Astrocyte (in vitro differentiated cells and primary cell): ENCODE measurements around the gene RRBP1. TPM values are rescaled to one million over a fixed set of nuclear protein-coding genes. Genes with fewer than 3 reads are reported as not detected.

ENCODE experiments used
- DNase-seq: peaks from one replicate; pipeline ENCODE4 v3.0.0-alpha.2; 2010; ENCODE audit warnings: low read depth
- FAIRE-seq: peaks from 2 replicates; lab custom pipeline; 2011; peaks lifted over from hg19 to GRCh38; lab: Jason Lieb, UNC
- H2AFZ ChIP-seq: 2 replicates; pipeline ENCODE4 v1.6.0; 2012; ENCODE audit warnings: low read depth, low read length, inconsistent platforms
- H3K27ac ChIP-seq: 2 replicates; pipeline ENCODE4 v1.5.1; 2011; ENCODE audit warnings: low read depth, low read length, inconsistent platforms
- H3K27me3 ChIP-seq: 2 replicates; pipeline ENCODE4 v1.6.0; 2011; ENCODE audit warnings: low read length, inconsistent platforms; ENCODE audit not compliant: insufficient read depth
- H3K36me3 ChIP-seq: 2 replicates; pipeline ENCODE4 v1.5.1; 2011; ENCODE audit warnings: low read length, inconsistent platforms; ENCODE audit not compliant: insufficient read depth
- H3K4me1 ChIP-seq: 2 replicates; pipeline ENCODE4 v1.5.1; 2011; ENCODE audit warnings: low read length, inconsistent platforms; ENCODE audit not compliant: insufficient read depth
- H3K4me2 ChIP-seq: 2 replicates; pipeline ENCODE4 v1.6.0; 2012; ENCODE audit warnings: low read length, inconsistent platforms
- H3K4me3 ChIP-seq: 2 replicates; pipeline ENCODE4 v1.5.1; 2011; ENCODE audit warnings: low read depth, mild to moderate bottlenecking, low read length, inconsistent platforms; ENCODE audit not compliant: insufficient read depth
- H3K79me2 ChIP-seq: 2 replicates; pipeline ENCODE4 v1.6.0; 2012; ENCODE audit warnings: mild to moderate bottlenecking, low read length, inconsistent platforms; ENCODE audit not compliant: insufficient read depth
- H3K9ac ChIP-seq: 2 replicates; pipeline ENCODE4 v1.6.0; 2012; ENCODE audit warnings: mild to moderate bottlenecking, low read length, inconsistent platforms
- H3K9me3 ChIP-seq: 2 replicates; pipeline ENCODE4 v1.5.1; 2012; ENCODE audit warnings: low read depth, mild to moderate bottlenecking, low read length, inconsistent platforms; ENCODE audit not compliant: insufficient read depth
- H4K20me1 ChIP-seq: 2 replicates; pipeline ENCODE4 v1.6.0; 2012; ENCODE audit warnings: low read length, inconsistent platforms; ENCODE audit not compliant: insufficient read depth
- H3K27ac Mint-ChIP-seq: one replicate; pipeline ENCODE4 v1.8.0; 2021; ENCODE audit warnings: mild to moderate bottlenecking, mixed read lengths; ENCODE audit not compliant: unreplicated experiment
- H3K27me3 Mint-ChIP-seq: one replicate; pipeline ENCODE4 v1.8.0; 2021; ENCODE audit warnings: low read depth, mixed read lengths; ENCODE audit not compliant: unreplicated experiment
- H3K36me3 Mint-ChIP-seq: one replicate; pipeline ENCODE4 v1.8.0; 2021; ENCODE audit warnings: low read depth, mixed read lengths; ENCODE audit not compliant: unreplicated experiment
- H3K4me1 Mint-ChIP-seq: one replicate; pipeline ENCODE4 v1.8.0; 2021; ENCODE audit warnings: low read depth, mixed read lengths; ENCODE audit not compliant: unreplicated experiment
- H3K4me3 Mint-ChIP-seq: one replicate; pipeline ENCODE4 v1.8.0; 2021; ENCODE audit warnings: mild to moderate bottlenecking, moderate library complexity, mixed read lengths; ENCODE audit not compliant: unreplicated experiment
- H3K9me3 Mint-ChIP-seq: one replicate; pipeline ENCODE4 v1.8.0; 2021; ENCODE audit warnings: mild to moderate bottlenecking, mixed read lengths; ENCODE audit not compliant: unreplicated experiment
- EZH2 ChIP-seq: IDR thresholded peaks from 2 replicates; pipeline ENCODE4 v1.6.1; 2012; ENCODE audit warnings: mild to moderate bottlenecking, low read length, inconsistent platforms; ENCODE audit not compliant: insufficient read depth
- total RNA-seq: library from RNA; stranded (reverse); gene quantifications from 2 replicates; pipeline ENCODE4 v1.2.1, GENCODE V29; 2021
- TF ChIP-seq, protein P1 (sequence below): IDR thresholded peaks from 2 replicates; pipeline ENCODE4 v1.5.1; 2011; ENCODE audit warnings: low read depth, mild to moderate bottlenecking, inconsistent platforms, low read length, moderate library complexity; ENCODE audit not compliant: insufficient read depth

RRBP1 gene
- total RNA-seq, 1 donor from 2014 or later = 347 TPM

DNA sequence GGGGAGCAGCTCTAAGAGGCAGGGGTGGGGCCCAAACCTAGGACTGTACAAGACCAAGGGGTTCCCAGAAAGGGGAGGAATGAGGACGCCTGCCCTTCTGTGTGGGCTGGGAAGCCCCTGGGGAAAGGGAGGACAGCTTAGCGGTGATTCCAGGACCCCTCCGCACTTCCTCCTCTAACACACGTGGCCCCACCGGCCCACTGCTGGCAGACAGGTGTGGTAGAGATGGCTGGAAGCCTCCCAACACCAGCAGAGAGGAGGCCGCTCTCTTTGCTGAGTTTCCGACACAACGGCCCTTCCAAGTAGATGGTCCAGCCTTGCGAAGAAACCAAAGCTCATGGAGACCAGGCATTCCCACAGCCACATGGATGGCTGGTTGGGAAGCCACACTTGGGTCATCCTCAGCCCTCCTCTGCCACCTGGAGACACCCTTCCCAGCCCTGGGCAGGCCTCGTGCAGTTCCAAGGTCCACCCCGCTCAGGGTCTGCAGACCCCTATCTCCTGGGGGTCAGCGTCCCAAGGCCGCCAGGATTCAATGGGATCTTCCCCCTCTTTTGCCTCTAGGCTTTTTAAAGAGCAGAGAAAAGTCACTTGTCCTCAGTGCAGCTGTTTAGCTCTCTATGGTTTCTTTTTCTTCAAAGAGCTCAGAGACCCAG, 43.9 kb downstream of the RRBP1 start:
- DNase-seq (no peak), FAIRE-seq (no peak)
- no peaks in the 10 kb centered on the region for H3K4me1 ChIP-seq
- Mint-ChIP-seq H3K36me3 (peaks cover 12% of the 10 kb centered on the region), H3K27ac (peak overlapping the region; percentile 53), H3K4me1 (peaks cover 8% of the 10 kb centered on the region), H3K27me3 (no peaks in the 10 kb centered on the region), H3K4me3 (no peak overlapping the region), H3K9me3 (no peaks in the 10 kb centered on the region)
- no peak overlapping the region for H3K4me2 ChIP-seq
- no peak overlapping the region for H3K9ac ChIP-seq
- peaks cover 100% of the 10 kb centered on the region for H4K20me1 ChIP-seq
- H3K4me3 ChIP-seq = no peak overlapping the region
- no peak for TF ChIP-seq EZH2
- TF ChIP-seq, protein P1, sequence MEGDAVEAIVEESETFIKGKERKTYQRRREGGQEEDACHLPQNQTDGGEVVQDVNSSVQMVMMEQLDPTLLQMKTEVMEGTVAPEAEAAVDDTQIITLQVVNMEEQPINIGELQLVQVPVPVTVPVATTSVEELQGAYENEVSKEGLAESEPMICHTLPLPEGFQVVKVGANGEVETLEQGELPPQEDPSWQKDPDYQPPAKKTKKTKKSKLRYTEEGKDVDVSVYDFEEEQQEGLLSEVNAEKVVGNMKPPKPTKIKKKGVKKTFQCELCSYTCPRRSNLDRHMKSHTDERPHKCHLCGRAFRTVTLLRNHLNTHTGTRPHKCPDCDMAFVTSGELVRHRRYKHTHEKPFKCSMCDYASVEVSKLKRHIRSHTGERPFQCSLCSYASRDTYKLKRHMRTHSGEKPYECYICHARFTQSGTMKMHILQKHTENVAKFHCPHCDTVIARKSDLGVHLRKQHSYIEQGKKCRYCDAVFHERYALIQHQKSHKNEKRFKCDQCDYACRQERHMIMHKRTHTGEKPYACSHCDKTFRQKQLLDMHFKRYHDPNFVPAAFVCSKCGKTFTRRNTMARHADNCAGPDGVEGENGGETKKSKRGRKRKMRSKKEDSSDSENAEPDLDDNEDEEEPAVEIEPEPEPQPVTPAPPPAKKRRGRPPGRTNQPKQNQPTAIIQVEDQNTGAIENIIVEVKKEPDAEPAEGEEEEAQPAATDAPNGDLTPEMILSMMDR = no peak
- no peaks in the 10 kb centered on the region for H3K27me3 ChIP-seq
- H3K27ac ChIP-seq = no peak overlapping the region
- H2AFZ ChIP-seq = no peak overlapping the region
- no peaks in the 10 kb centered on the region for H3K9me3 ChIP-seq
- peaks cover 92% of the 10 kb centered on the region for H3K79me2 ChIP-seq
- H3K36me3 ChIP-seq = peaks cover 45% of the 10 kb centered on the region

DNA sequence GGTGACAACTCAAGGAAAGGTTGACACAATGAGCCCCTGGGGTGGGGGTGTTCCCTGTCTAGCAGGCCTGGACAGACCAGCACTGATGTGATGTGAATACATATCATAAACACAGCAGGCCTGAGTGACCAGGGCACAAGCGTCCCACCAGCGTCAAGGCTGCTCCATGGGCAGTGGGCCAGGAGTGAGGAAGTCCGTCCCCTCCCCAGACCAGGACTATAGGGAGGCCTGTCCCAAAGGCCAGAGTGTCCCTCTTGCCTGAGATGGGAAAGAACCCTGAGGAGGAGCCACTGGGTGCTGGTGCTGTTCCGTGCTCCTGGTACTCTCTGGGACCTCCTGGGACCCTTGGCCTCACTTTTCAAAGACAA, 44.6 kb downstream of the RRBP1 start:
- peaks cover 8% of the 10 kb centered on the region for H3K4me1 Mint-ChIP-seq
- no peaks in the 10 kb centered on the region for H3K27me3 Mint-ChIP-seq
- TF ChIP-seq, protein P1 = no peak
- no peak for TF ChIP-seq EZH2
- Histone ChIP-seq H2AFZ (no peak overlapping the region), H3K9me3 (no peaks in the 10 kb centered on the region), H3K4me1 (no peaks in the 10 kb centered on the region), H3K4me3 (no peak overlapping the region), H3K9ac (no peak overlapping the region), H3K4me2 (no peak overlapping the region), H3K27me3 (no peaks in the 10 kb centered on the region), H4K20me1 (peaks cover 100% of the 10 kb centered on the region), H3K79me2 (peaks cover 91% of the 10 kb centered on the region), H3K36me3 (peaks cover 49% of the 10 kb centered on the region), H3K27ac (no peak overlapping the region)
- no peak overlapping the region for H3K27ac Mint-ChIP-seq
- no peak for FAIRE-seq
- H3K4me3 Mint-ChIP-seq = no peak overlapping the region
- DNase-seq = no peak
- H3K36me3 Mint-ChIP-seq = peaks cover 12% of the 10 kb centered on the region
- no peaks in the 10 kb centered on the region for H3K9me3 Mint-ChIP-seq
